Fibroblast of pulmonary artery (primary cell): ENCODE data around the gene PTPRN2.

Experiments used
- DNase-seq: peaks from one replicate; pipeline ENCODE4 v3.0.0-alpha.2; 2010; ENCODE audit warnings: low read depth
- H3K4me3 ChIP-seq: replicated peaks from 2 replicates; pipeline ENCODE4 v1.5.1; 2011; ENCODE audit warnings: low read depth, mild to moderate bottlenecking, control low read depth, low read length, moderate library complexity
- CTCF ChIP-seq: IDR thresholded peaks from 2 replicates; pipeline ENCODE4 v1.5.1; 2011; ENCODE audit warnings: mild to moderate bottlenecking, control low read depth, low read length, inconsistent platforms; ENCODE audit errors: missing control alignments

Gene PTPRN2

GRCh38 chr7:157800281-157800680 is 787.3 kb downstream of the PTPRN2 start:
- no peak for DNase-seq
- TF ChIP-seq CTCF: no peak
- no peak overlapping the region for H3K4me3 ChIP-seq

GRCh38 chr7:157799076-157799685 is 788.4 kb downstream of the PTPRN2 start:
- DNase-seq: no peak
- H3K4me3 ChIP-seq: no peak overlapping the region
- TF ChIP-seq CTCF: no peak

GRCh38 chr7:157797361-157797760 is 790.3 kb downstream of the PTPRN2 start:
- DNase-seq: no peak

GRCh38 chr7:157796846-157797245 is 790.8 kb downstream of the PTPRN2 start:
- no peak for DNase-seq
- H3K4me3 ChIP-seq: no peak overlapping the region
- no peak for TF ChIP-seq CTCF

More at GRCh38 chr7:157797361-157797760, 790.3 kb downstream of the PTPRN2 start:
- no peak overlapping the region for H3K4me3 ChIP-seq
- no peak for TF ChIP-seq CTCF

GRCh38 chr7:157795643-157796042 is 792.0 kb downstream of the PTPRN2 start:
- no peak for TF ChIP-seq CTCF
- DNase-seq: no peak
- no peak overlapping the region for H3K4me3 ChIP-seq

- no peak overlapping the region for H3K4me3 ChIP-seq
- TF ChIP-seq CTCF: no peak
- no peak for DNase-seq
Observed at GRCh38 chr7:157795199-157795598, 792.4 kb downstream of the PTPRN2 start.

GRCh38 chr7:157794746-157795065 is 792.9 kb downstream of the PTPRN2 start:
- H3K4me3 ChIP-seq: no peak overlapping the region
- no peak for TF ChIP-seq CTCF
- no peak for DNase-seq
